Measurements from ENCODE around the gene PDC. TPM values are rescaled to one million over a fixed set of nuclear protein-coding genes. Genes with fewer than 3 reads are reported as not detected.

The PDC gene
- polyA plus RNA-seq, 1 donor (not counting 4 experiments of a cell fraction or from before 2014, with no cell fraction given), result not detected

DNA sequence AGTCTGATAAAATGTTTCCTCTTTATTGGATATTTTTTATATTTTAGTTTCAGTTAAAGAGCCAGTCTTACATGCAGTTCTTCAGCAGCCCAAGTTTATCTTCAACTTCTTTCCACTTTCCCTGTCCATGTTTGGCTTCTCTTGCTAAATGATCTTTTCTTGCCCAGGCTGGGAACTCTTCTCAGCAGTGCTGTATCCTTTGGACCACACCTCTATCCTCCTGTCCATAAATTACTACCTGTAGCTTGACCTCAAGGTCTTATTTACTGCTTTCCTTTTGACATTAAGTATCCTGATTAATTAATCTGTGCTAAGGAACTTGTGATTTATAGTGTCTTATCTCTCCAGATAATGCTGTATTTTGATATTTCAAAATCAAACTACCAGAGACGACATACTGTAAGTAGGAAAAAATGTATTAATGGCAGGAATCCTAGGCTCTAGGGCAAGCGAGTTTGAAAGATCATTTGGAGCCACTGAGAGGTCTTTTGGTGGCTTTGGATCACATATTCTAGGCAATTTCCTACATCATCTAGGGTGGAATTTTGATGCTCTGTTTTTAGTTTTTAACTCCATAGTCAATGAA lies 20.5 kb upstream of the PDC start:
- Histone ChIP-seq H3K79me2 (ENCODE audit: control insufficient read depth, insufficient read depth, low read length) (no peaks in the 10 kb centered on the region), H3K27me3 (ENCODE audit: control insufficient read depth, extremely low read depth, insufficient read depth, low read length) (no peaks in the 10 kb centered on the region), H3K36me3 (ENCODE audit: control insufficient read depth in 2 of 2, extremely low read depth in 1 of 2, insufficient read depth in 2 of 2, low read length in 2 of 2) (no peaks in the 10 kb centered on the region), H3K4me1 (ENCODE audit: control insufficient read depth, extremely low read depth, insufficient read depth, low read length) (peaks cover 3% of the 10 kb centered on the region), H3K9me3 (ENCODE audit: control insufficient read depth, low read depth, low read length) (no peaks in the 10 kb centered on the region), H3K27ac (ENCODE audit: control insufficient read depth, insufficient read depth, low read length) (no peak overlapping the region), H4K20me1 (ENCODE audit: control insufficient read depth, extremely low read depth, insufficient read depth, low read length) (no peaks in the 10 kb centered on the region), H3K9ac (ENCODE audit: control insufficient read depth, extremely low read depth, insufficient read depth, low read length) (no peak overlapping the region), H3K9me1 (ENCODE audit: control insufficient read depth, extremely low read depth, insufficient read depth, low read length) (no peaks in the 10 kb centered on the region), H3K4me3 (ENCODE audit: control insufficient read depth in 2 of 3, extremely low read depth in 1 of 3, insufficient read depth in 2 of 3, low read depth in 1 of 3, low read length in 3 of 3) (no peak overlapping the region), H3K4me2 (ENCODE audit: control insufficient read depth, extremely low read depth, insufficient read depth, low read depth, low read length) (no peak overlapping the region), H2AFZ (ENCODE audit: control insufficient read depth, low read length) (no peak overlapping the region)
- dilution Hi-C loops (cut with MboI; ENCODE audit: extremely low pct_ligation_motif_present, low sequenced_read_pairs), result no loop called here
- FAIRE-seq (no peak), DNase-seq (ENCODE audit: low read depth, low spot score) (no peak)
- TF ChIP-seq EZH2 (IDR thresholded peaks at IDR 0.05; ENCODE audit: low read length), result no peak
- TF ChIP-seq, protein P1, sequence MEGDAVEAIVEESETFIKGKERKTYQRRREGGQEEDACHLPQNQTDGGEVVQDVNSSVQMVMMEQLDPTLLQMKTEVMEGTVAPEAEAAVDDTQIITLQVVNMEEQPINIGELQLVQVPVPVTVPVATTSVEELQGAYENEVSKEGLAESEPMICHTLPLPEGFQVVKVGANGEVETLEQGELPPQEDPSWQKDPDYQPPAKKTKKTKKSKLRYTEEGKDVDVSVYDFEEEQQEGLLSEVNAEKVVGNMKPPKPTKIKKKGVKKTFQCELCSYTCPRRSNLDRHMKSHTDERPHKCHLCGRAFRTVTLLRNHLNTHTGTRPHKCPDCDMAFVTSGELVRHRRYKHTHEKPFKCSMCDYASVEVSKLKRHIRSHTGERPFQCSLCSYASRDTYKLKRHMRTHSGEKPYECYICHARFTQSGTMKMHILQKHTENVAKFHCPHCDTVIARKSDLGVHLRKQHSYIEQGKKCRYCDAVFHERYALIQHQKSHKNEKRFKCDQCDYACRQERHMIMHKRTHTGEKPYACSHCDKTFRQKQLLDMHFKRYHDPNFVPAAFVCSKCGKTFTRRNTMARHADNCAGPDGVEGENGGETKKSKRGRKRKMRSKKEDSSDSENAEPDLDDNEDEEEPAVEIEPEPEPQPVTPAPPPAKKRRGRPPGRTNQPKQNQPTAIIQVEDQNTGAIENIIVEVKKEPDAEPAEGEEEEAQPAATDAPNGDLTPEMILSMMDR (optimal IDR thresholded peaks at IDR 0.05 in 1 of 3, IDR thresholded peaks at IDR 0.05 in 1 of 3, conservative IDR thresholded peaks at IDR 0.05 in 1 of 3; ENCODE audit: extremely low read depth in 1 of 3, insufficient read depth in 2 of 3, low read length in 3 of 3), result no peak

DNA sequence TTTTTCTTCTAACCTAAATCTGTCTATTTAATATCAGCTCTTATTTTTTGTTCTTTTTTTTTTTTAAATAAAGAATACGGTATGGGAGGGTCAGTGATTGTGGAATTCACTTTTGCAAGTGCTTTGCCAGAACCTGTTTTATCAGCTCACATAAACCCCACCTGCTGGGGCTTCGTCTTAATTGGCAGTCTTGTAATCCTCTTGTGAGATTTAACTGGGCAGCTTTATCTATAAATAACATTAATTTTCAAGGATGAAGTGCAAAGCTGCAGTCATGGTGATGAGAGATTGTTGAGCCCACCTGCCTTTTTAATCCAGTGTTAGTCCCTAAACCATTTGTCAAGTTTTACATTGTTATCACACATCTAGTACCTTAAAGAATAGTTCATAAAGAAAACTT lies 18.2 kb upstream of the PDC start:
- Histone ChIP-seq H3K27me3 (ENCODE audit: control insufficient read depth, extremely low read depth, insufficient read depth, low read length) (no peaks in the 10 kb centered on the region), H4K20me1 (ENCODE audit: control insufficient read depth, extremely low read depth, insufficient read depth, low read length) (no peaks in the 10 kb centered on the region), H3K9me1 (ENCODE audit: control insufficient read depth, extremely low read depth, insufficient read depth, low read length) (no peaks in the 10 kb centered on the region), H3K27ac (ENCODE audit: control insufficient read depth, insufficient read depth, low read length) (no peak overlapping the region), H2AFZ (ENCODE audit: control insufficient read depth, low read length) (no peak overlapping the region), H3K4me2 (ENCODE audit: control insufficient read depth, extremely low read depth, insufficient read depth, low read depth, low read length) (no peak overlapping the region), H3K36me3 (ENCODE audit: control insufficient read depth in 2 of 2, extremely low read depth in 1 of 2, insufficient read depth in 2 of 2, low read length in 2 of 2) (no peaks in the 10 kb centered on the region), H3K4me1 (ENCODE audit: control insufficient read depth, extremely low read depth, insufficient read depth, low read length) (peaks cover 3% of the 10 kb centered on the region), H3K79me2 (ENCODE audit: control insufficient read depth, insufficient read depth, low read length) (no peaks in the 10 kb centered on the region), H3K9me3 (ENCODE audit: control insufficient read depth, low read depth, low read length) (no peaks in the 10 kb centered on the region), H3K9ac (ENCODE audit: control insufficient read depth, extremely low read depth, insufficient read depth, low read length) (no peak overlapping the region), H3K4me3 (ENCODE audit: control insufficient read depth in 2 of 3, extremely low read depth in 1 of 3, insufficient read depth in 2 of 3, low read depth in 1 of 3, low read length in 3 of 3) (no peak overlapping the region)
- TF ChIP-seq, protein P1 (optimal IDR thresholded peaks at IDR 0.05 in 1 of 3, IDR thresholded peaks at IDR 0.05 in 1 of 3, conservative IDR thresholded peaks at IDR 0.05 in 1 of 3; ENCODE audit: extremely low read depth in 1 of 3, insufficient read depth in 2 of 3, low read length in 3 of 3), result no peak
- no peak for TF ChIP-seq EZH2 (IDR thresholded peaks at IDR 0.05; ENCODE audit: low read length)
- FAIRE-seq, result no peak
- dilution Hi-C loops (cut with MboI; ENCODE audit: extremely low pct_ligation_motif_present, low sequenced_read_pairs), result no loop called here
- no peak for DNase-seq (ENCODE audit: low read depth, low spot score)

Measured in keratinocyte (primary cell).